Erythroblast (primary cell): Measurements from ENCODE around the gene ITGA4.

ENCODE experiments used
- DNase-seq, 2 experiments: peaks; one replicate each; lab custom pipeline; 2025; lab: John Stamatoyannopoulos, UW
- GATA1 ChIP-seq: IDR thresholded peaks from 2 replicates; pipeline ENCODE4 v1.6.1; 2011; ENCODE audit warnings: low read depth, mild to moderate bottlenecking, control low read depth, low read length, moderate library complexity
- POLR2A ChIP-seq: IDR thresholded peaks from 2 replicates; pipeline ENCODE4 v1.6.1; 2011; ENCODE audit warnings: mild to moderate bottlenecking, low read length

Gene ITGA4

GRCh38 chr2:181585732-181586131 is 128.5 kb downstream of the ITGA4 start:
- TF ChIP-seq POLR2A (no peak), GATA1 (no peak)
- DNase-seq, result no peak
